GM12878 (cell line): ENCODE measurements around the gene VPS16. TPM values are rescaled to one million over a fixed set of nuclear protein-coding genes. Genes with fewer than 3 reads are reported as not detected.

Source experiments
- CHD4 ChIP-seq: fragments of 200-600 bp; sonication (generic); IDR thresholded peaks from 2 replicates; pipeline ENCODE4 v1.6.1; 2016; ENCODE audit warnings: mild to moderate bottlenecking
- EED ChIP-seq: sonication (generic); IDR thresholded peaks from 2 replicates; pipeline ENCODE4 v1.6.1; 2016; ENCODE audit warnings: antibody characterized with exemption, low read depth
- IRF4 ChIP-seq: IDR thresholded peaks from 2 replicates; pipeline ENCODE4 v1.6.1; 2011; ENCODE audit warnings: low read depth, low read length
- JUNB ChIP-seq: IDR thresholded peaks from 2 replicates; pipeline ENCODE4 v1.6.1; 2016; ENCODE audit warnings: antibody characterized with exemption, mild to moderate bottlenecking
- KLF5 ChIP-seq: fragments of 450-650 bp; IDR thresholded peaks from 2 replicates; pipeline ENCODE4 v1.6.1; 2014; ENCODE audit warnings: mild to moderate bottlenecking; ENCODE audit not compliant: partially characterized antibody
- MEF2A ChIP-seq: IDR thresholded peaks from 2 replicates; pipeline ENCODE4 v1.6.1; 2011; ENCODE audit warnings: low read depth, mild to moderate bottlenecking, low read length, moderate library complexity; ENCODE audit not compliant: insufficient read depth
- MTA2 ChIP-seq: fragments of 450-650 bp; IDR thresholded peaks from 2 replicates; pipeline ENCODE4 v1.6.1; 2016; ENCODE audit warnings: low read depth, mild to moderate bottlenecking, moderate library complexity
- MXI1 ChIP-seq: fragments of 150-350 bp; IDR thresholded peaks from 2 replicates; pipeline ENCODE4 v1.6.1; 2011; ENCODE audit warnings: low read depth, mild to moderate bottlenecking, inconsistent platforms, low read length, improper control_type of control experiment
- NBN ChIP-seq: fragments of 450-650 bp; IDR thresholded peaks from 2 replicates; pipeline ENCODE4 v1.6.1; 2016
- NFYB ChIP-seq: IDR thresholded peaks from 2 replicates; pipeline ENCODE4 v1.6.1; 2011; ENCODE audit warnings: low read depth, mild to moderate bottlenecking, low read length, improper control_type of control experiment, moderate library complexity; ENCODE audit not compliant: insufficient read depth
- NRF1 ChIP-seq: conservative IDR thresholded peaks from 2 replicates; pipeline ENCODE4 v1.6.1; 2011; ENCODE audit warnings: mild to moderate bottlenecking, low read depth, low read length, improper control_type of control experiment
- POLR2AphosphoS2 ChIP-seq: IDR thresholded peaks from 2 replicates; pipeline ENCODE4 v1.6.1; 2011; ENCODE audit warnings: low read depth, mild to moderate bottlenecking, low read length, improper control_type of control experiment, moderate library complexity
- POU2F2 ChIP-seq: IDR thresholded peaks from 3 replicates; pipeline ENCODE4 v1.6.1; 2011; ENCODE audit warnings: low read depth, mild to moderate bottlenecking, low read length, borderline replicate concordance
- SP1 ChIP-seq: IDR thresholded peaks from one replicate; pipeline ENCODE4 v1.6.1; 2011; ENCODE audit warnings: low read depth, low read length
- polyA plus RNA-seq, 11 experiments: library from polyadenylated mRNA; depleted of rRNA in 4 of 11; unstranded in 6 of 11; stranded (reverse) in 5 of 11; fragments of >200 nt; fragmentation: Nextera tagmentation in 4 of 11; fragmentation: Illumina TruSeq in 1 of 11; extraction: Ambion mirVana in 4 of 11; extraction: Trizol in 1 of 11; gene quantifications; 1 replicate in 1 of 11; 2 replicates in 10 of 11; pipeline versions ENCODE4 v1.2.1 to v1.2.3, GENCODE V29; 2011 to 2016; ENCODE audit warnings: inconsistent platforms in 2 of 11, missing spikeins in 2 of 11, low read depth in 1 of 11
- total RNA-seq, 4 experiments: library from RNA; depleted of rRNA in 3 of 4; stranded (reverse); fragments of >200 nt in 3 of 4; fragmentation: Illumina TruSeq in 1 of 4; extraction: Trizol in 1 of 4; gene quantifications; 2 replicates each; pipeline versions ENCODE4 v1.2.1 to v1.2.3, GENCODE V29; 2013 to 2021
- TF ChIP-seq, protein P1 (sequence below): fragments of 450-650 bp; conservative IDR thresholded peaks from 2 replicates; pipeline ENCODE4 v1.6.1; 2017; ENCODE audit warnings: mild to moderate bottlenecking, moderate library complexity
- TF ChIP-seq, protein P2 (sequence below): fragments of 450-650 bp; IDR thresholded peaks from 2 replicates; pipeline ENCODE4 v1.6.1; 2014; ENCODE audit warnings: mild to moderate bottlenecking
- TF ChIP-seq, protein P3 (sequence below): IDR thresholded peaks from 2 replicates; pipeline ENCODE4 v1.6.1; 2012; ENCODE audit warnings: low read depth, low read length, improper control_type of control experiment
- TF ChIP-seq, protein P4 (sequence below): fragments of 450-650 bp; IDR thresholded peaks from 2 replicates; pipeline ENCODE4 v1.6.1; 2016; ENCODE audit warnings: mild to moderate bottlenecking
- TF ChIP-seq, protein P5 (sequence below), 3 experiments: IDR thresholded peaks in 2 of 3; conservative IDR thresholded peaks in 1 of 3; 2 replicates each; pipeline ENCODE4 v1.5.1; 2011; ENCODE audit warnings: low read depth in 3 of 3, low read length in 3 of 3, mild to moderate bottlenecking in 3 of 3, control low read depth in 2 of 3, moderate library complexity in 2 of 3, inconsistent platforms in 1 of 3, mixed read lengths in 1 of 3; ENCODE audit not compliant: control insufficient read depth in 2 of 3, insufficient read depth in 1 of 3; ENCODE audit errors: extremely low read depth in 1 of 3

The VPS16 gene
- total and polyA plus RNA-seq, 10 of the 15 experiments (the other 5 are each of a cell fraction or from before 2014, with no cell fraction given) = 8.4 to 37.5 (median 26.4) TPM

DNA sequence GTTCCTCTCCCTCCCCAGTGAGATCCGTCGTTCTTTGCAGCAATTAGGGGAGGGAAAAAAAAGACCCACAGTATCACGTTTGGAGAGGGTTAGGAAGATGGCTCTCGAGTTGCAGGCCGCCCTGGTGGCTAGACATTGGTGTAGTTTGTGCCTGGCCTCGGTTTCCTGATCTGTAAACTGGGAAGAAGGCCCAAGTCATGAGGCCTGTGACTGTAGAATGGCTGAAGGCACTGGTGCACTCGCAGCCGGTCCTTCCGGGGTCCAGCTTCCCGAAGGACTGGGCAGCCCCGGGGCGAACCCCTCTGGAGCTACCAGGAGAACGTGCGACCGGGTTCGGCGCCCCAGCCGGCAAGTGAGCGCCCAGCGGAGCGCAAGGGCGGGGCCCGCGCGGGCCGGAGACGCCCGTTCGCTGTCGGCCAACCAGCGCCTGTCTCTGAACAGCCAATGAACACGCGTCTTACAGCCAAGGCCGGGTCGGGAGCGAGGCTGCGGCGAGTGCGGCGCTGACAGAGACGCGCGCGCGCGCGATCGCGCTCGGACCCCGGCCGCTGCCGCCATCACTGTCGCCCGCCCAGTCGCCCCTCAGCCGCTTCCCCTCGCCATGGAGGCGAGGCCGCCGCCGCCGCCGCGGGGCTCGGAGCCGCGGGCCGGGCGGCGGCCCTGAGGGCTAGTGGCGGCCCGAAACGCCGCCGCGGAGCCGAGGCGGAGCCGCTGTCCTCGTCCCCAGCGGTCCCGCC lies 32.6 kb downstream of the VPS16 start, which contains the start of gene PTPRA (continued):
- TF ChIP-seq, protein P1, sequence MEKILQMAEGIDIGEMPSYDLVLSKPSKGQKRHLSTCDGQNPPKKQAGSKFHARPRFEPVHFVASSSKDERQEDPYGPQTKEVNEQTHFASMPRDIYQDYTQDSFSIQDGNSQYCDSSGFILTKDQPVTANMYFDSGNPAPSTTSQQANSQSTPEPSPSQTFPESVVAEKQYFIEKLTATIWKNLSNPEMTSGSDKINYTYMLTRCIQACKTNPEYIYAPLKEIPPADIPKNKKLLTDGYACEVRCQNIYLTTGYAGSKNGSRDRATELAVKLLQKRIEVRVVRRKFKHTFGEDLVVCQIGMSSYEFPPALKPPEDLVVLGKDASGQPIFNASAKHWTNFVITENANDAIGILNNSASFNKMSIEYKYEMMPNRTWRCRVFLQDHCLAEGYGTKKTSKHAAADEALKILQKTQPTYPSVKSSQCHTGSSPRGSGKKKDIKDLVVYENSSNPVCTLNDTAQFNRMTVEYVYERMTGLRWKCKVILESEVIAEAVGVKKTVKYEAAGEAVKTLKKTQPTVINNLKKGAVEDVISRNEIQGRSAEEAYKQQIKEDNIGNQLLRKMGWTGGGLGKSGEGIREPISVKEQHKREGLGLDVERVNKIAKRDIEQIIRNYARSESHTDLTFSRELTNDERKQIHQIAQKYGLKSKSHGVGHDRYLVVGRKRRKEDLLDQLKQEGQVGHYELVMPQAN = peak; percentile 64
- peak; percentile 56; the same call in 1 of the 2 replicates for TF ChIP-seq POLR2AphosphoS2
- TF ChIP-seq, protein P2, sequence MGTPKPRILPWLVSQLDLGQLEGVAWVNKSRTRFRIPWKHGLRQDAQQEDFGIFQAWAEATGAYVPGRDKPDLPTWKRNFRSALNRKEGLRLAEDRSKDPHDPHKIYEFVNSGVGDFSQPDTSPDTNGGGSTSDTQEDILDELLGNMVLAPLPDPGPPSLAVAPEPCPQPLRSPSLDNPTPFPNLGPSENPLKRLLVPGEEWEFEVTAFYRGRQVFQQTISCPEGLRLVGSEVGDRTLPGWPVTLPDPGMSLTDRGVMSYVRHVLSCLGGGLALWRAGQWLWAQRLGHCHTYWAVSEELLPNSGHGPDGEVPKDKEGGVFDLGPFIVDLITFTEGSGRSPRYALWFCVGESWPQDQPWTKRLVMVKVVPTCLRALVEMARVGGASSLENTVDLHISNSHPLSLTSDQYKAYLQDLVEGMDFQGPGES = 0 out of 2 replicates have a peak, but pooled peaks have one; percentile 21
- no peak for TF ChIP-seq MEF2A
- TF ChIP-seq EED = 0 out of 2 replicates have a peak, but pooled peaks have one; percentile 22
- TF ChIP-seq, protein P3, sequence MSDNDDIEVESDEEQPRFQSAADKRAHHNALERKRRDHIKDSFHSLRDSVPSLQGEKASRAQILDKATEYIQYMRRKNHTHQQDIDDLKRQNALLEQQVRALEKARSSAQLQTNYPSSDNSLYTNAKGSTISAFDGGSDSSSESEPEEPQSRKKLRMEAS = peak; percentile 4; the same call in 1 of the 2 replicates
- TF ChIP-seq, protein P4, sequence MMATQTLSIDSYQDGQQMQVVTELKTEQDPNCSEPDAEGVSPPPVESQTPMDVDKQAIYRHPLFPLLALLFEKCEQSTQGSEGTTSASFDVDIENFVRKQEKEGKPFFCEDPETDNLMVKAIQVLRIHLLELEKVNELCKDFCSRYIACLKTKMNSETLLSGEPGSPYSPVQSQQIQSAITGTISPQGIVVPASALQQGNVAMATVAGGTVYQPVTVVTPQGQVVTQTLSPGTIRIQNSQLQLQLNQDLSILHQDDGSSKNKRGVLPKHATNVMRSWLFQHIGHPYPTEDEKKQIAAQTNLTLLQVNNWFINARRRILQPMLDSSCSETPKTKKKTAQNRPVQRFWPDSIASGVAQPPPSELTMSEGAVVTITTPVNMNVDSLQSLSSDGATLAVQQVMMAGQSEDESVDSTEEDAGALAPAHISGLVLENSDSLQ = peak; percentile 19; the same call in 1 of the 2 replicates
- 0 out of 2 replicates have a peak, but pooled peaks have one; percentile 17 for TF ChIP-seq IRF4
- TF ChIP-seq NRF1 = peak; percentile 31; the same call in 1 of the 2 replicates
- TF ChIP-seq POU2F2 = peak; percentile 31; the same call in 1 of the 3 replicates
- TF ChIP-seq CHD4 = no peak
- no peak for TF ChIP-seq JUNB
- peak; percentile 73 for TF ChIP-seq SP1
- TF ChIP-seq, protein P5, sequence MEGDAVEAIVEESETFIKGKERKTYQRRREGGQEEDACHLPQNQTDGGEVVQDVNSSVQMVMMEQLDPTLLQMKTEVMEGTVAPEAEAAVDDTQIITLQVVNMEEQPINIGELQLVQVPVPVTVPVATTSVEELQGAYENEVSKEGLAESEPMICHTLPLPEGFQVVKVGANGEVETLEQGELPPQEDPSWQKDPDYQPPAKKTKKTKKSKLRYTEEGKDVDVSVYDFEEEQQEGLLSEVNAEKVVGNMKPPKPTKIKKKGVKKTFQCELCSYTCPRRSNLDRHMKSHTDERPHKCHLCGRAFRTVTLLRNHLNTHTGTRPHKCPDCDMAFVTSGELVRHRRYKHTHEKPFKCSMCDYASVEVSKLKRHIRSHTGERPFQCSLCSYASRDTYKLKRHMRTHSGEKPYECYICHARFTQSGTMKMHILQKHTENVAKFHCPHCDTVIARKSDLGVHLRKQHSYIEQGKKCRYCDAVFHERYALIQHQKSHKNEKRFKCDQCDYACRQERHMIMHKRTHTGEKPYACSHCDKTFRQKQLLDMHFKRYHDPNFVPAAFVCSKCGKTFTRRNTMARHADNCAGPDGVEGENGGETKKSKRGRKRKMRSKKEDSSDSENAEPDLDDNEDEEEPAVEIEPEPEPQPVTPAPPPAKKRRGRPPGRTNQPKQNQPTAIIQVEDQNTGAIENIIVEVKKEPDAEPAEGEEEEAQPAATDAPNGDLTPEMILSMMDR (IDR thresholded peaks at IDR 0.05 in 2 of 3, conservative IDR thresholded peaks at IDR 0.05 in 1 of 3; ENCODE audit: control insufficient read depth in 2 of 3, extremely low read depth in 1 of 3, insufficient read depth in 1 of 3, low read depth in 3 of 3, low read length in 3 of 3) = no peak
- no peak for TF ChIP-seq MTA2
- peak; percentile 40; the same call in 1 of the 2 replicates for TF ChIP-seq NBN
- peak; percentile 55 for TF ChIP-seq KLF5
- TF ChIP-seq MXI1 = peak; percentile 67; the same call in 1 of the 2 replicates
- peak; percentile 71; the same call in 1 of the 2 replicates for TF ChIP-seq NFYB
